Motor neuron (in vitro differentiated cells): ENCODE data around the gene STX2. TPM values are rescaled to one million over a fixed set of nuclear protein-coding genes. Genes with fewer than 3 reads are reported as not detected.
"Not testable (repeated sequence)": the region's sequence is repeated elsewhere in the genome, so short reads cannot be mapped to it uniquely, and the experiment has no call there.

Experiments
- ATAC-seq, 8 experiments: fragments of 200-7000 bp; cut with Tn5 transposase; replicated peaks in 6 of 8; 2 replicates each; pipeline ENCODE4 v1.8.0; 2021; ENCODE audit warnings: mild to moderate bottlenecking in 8 of 8, moderate library complexity in 8 of 8
- H3K27ac ChIP-seq, 2 donors: fragments of 250-450 bp; sonication (Bioruptor Pico); 2 replicates each; pipeline ENCODE4 v1.9.0; 2021; ENCODE audit warnings: antibody characterized with exemption in 2 of 2, mild to moderate bottlenecking in 2 of 2, moderate library complexity in 1 of 2
- H3K4me1 ChIP-seq, 2 donors: fragments of 250-450 bp; sonication (Bioruptor Pico); replicated peaks in 1 of 2; 2 replicates each; pipeline ENCODE4 v1.6.1; 2021; ENCODE audit warnings: antibody characterized with exemption in 2 of 2, mild to moderate bottlenecking in 2 of 2, moderate library complexity in 1 of 2
- H3K4me3 ChIP-seq, 5 donors: fragments of 250-450 bp; sonication (Bioruptor Pico); 2 replicates each; pipeline ENCODE4 v1.9.0; 2021; ENCODE audit warnings: antibody characterized with exemption in 5 of 5, mild to moderate bottlenecking in 5 of 5, moderate library complexity in 4 of 5
- WGBS, 10 experiments: fragments of 450-650 bp; shearing (Covaris generic); methylation state at CpG; one replicate each; pipeline ENCODE4 v1.0.0; 2022; 5-methylcytosine and 5-hydroxymethylcytosine counted together
- in situ Hi-C, 9 experiments: fragments of 400-800 bp; cut with MboI; loops; one replicate each; pipeline ENCODE4 v1.15.0; 2021; ENCODE audit warnings: low sequenced_read_pairs in 9 of 9, low pct_unique_long_range_greater_than_20kb in 2 of 9; ENCODE audit not compliant: unreplicated experiment in 9 of 9
- total RNA-seq, 8 experiments: library from RNA; unstranded; fragments of 300-600 nt; gene quantifications; 2 replicates each; pipeline versions ENCODE4 v1.2.3 to v1.2.4, GENCODE V29; 2022

STX2 gene
- total RNA-seq, 8 experiments from 2014 or later: 12.7 to 25.5 (median 19.2) TPM

- Histone ChIP-seq H3K27ac (no peak overlapping the region), H3K4me1 (no peaks in the 10 kb centered on the region), H3K4me3 (no peak overlapping the region)
- in situ Hi-C loops: no loop called here
- no peak for ATAC-seq
- 53 to 100% (median 88%) methylated on average over 1 to 6 of the region's 9 CpGs; no CpG with 5 or more reads in 2 of the 10 experiments for WGBS, 10 experiments
Measured at GRCh38 chr12:130860311-130860710, 21.3 kb upstream of the STX2 start.

GRCh38 chr12:130859161-130859560 is 20.1 kb upstream of the STX2 start:
- Histone ChIP-seq H3K4me3 (no peak overlapping the region), H3K27ac (no peak overlapping the region), H3K4me1 (no peaks in the 10 kb centered on the region)
- peak in 1 of 8 experiments; percentile 58 for ATAC-seq
- 78 to 100% (median 90%) methylated on average over 1 to 6 of the region's 6 CpGs; no CpG with 5 or more reads in 5 of the 10 experiments for WGBS, 10 experiments
- in situ Hi-C loops: no loop called here

- in situ Hi-C loops: no loop called here
- WGBS, 10 experiments: 30 to 100% (median 92%) methylated on average over 1 to 4 of the region's 4 CpGs; no CpG with 5 or more reads in 2 of the 10 experiments
- Histone ChIP-seq H3K4me1 (peaks cover 0 to 2% of the 10 kb centered on the region in 2 donors), H3K4me3 (no peak overlapping the region), H3K27ac (no peak overlapping the region)
- ATAC-seq: no peak
Measured at GRCh38 chr12:130858084-130858483, 19.0 kb upstream of the STX2 start.

DNA sequence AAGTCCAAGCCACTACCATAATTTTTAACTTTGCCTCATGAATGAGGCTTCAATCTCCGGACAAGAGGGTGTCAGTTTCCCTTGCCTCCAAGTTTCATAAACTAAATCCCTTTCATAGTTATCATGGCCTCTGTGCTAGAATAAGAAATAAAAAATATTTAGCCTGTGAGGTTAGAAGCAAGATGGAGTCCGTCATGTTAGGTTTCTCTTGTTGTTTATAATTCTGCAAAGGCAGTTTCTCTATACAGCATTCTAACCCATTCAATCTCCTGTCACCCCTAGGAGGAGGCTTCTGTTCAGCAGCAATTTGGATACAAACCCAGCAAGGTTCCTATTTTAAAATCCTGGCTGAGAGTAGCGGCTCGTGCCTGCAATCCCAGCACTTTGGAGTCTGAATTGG is 17.0 kb upstream of the STX2 start:
- H3K27ac ChIP-seq: no peak overlapping the region
- no peak overlapping the region for H3K4me3 ChIP-seq
- WGBS, 10 experiments: 29 to 88% (median 79%) methylated on average over 2 to 4 of the region's 4 CpGs; no CpG with 5 or more reads in 1 of the 10 experiments
- peaks cover 0 to 6% of the 10 kb centered on the region in 2 donors for H3K4me1 ChIP-seq
- no peak for ATAC-seq
- in situ Hi-C loops: no loop called here

GRCh38 chr12:130850418-130851021 is 11.5 kb upstream of the STX2 start:
- no peak for ATAC-seq
- in situ Hi-C loops: no loop called here
- peaks cover 12 to 20% of the 10 kb centered on the region in 2 donors for H3K4me1 ChIP-seq
- no peak overlapping the region for H3K4me3 ChIP-seq
- 13 to 100% (median 78%) methylated on average over 1 to 10 of the region's 12 CpGs; no CpG with 5 or more reads in 3 of the 10 experiments for WGBS, 10 experiments
- no peak overlapping the region for H3K27ac ChIP-seq

GRCh38 chr12:130849561-130850417 is 10.7 kb upstream of the STX2 start:
- WGBS, 10 experiments: 8 to 81% (median 52%) methylated on average over 2 to 7 of the region's 7 CpGs
- Histone ChIP-seq H3K4me3 (no peak overlapping the region), H3K4me1 (peaks cover 12 to 20% of the 10 kb centered on the region in 2 donors), H3K27ac (no peak overlapping the region)
- in situ Hi-C loops: no loop called here
- peak in 3 of 8 experiments; percentile 12 to 74 (median 57) for ATAC-seq

DNA sequence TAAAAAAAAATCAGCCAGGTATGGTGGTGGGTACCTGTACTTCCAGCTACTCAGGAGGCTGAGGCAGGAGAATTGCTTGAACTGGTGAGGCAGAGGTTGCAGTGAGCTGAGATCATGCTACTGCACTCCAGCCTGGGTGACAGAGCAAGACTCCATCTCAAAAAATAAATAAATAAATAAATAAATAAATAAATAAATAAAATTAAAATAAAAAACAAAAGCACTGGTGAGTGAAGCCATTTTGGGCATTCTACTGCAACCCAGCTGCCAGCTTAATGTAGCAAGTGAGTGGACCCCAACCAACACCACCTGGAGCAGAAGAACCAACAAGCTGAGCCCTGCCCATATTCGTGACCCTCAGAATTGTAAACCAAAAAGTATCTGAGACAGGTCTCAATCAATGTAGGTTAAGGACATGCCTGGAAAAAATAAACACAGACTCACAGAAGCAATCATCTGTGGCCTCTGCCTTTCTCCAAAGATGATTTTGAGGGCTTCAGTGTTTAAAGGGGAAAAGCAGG is 9.8 kb upstream of the STX2 start:
- ATAC-seq, in situ Hi-C loops, H3K4me3 ChIP-seq, H3K27ac ChIP-seq: not testable (repeated sequence)
- H3K4me1 ChIP-seq: peaks cover 12 to 20% of the 10 kb centered on the region in 2 donors
- 50 to 100% (median 86%) methylated on average over 1 of the region's 1 CpG; no CpG with 5 or more reads in 3 of the 10 experiments for WGBS, 10 experiments

DNA sequence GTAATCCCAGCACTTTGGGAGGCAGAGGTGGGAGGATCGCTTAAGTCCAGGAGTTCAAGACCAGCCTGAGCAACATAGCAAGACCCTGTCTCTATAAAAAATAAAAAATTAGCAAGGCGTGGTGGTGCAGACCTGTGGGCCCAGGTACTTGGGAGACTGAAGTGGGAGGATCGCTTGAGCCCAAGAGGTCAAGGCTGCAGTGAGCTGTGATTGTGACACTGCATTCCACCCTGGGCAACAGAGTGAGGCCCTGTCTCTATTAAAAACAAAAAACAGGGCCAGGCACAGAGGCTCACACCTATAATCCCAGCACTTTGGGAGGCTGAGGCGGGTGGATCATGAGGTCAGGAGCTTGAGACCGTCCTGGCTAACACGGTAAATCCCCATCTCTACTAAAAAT is 9.1 kb upstream of the STX2 start:
- H3K4me3 ChIP-seq, H3K27ac ChIP-seq, ATAC-seq, in situ Hi-C loops: not testable (repeated sequence)
- peaks cover 12 to 18% of the 10 kb centered on the region in 2 donors for H3K4me1 ChIP-seq
- 64 to 100% (median 91%) methylated on average over 1 to 4 of the region's 6 CpGs; no CpG with 5 or more reads in 3 of the 10 experiments for WGBS, 10 experiments

DNA sequence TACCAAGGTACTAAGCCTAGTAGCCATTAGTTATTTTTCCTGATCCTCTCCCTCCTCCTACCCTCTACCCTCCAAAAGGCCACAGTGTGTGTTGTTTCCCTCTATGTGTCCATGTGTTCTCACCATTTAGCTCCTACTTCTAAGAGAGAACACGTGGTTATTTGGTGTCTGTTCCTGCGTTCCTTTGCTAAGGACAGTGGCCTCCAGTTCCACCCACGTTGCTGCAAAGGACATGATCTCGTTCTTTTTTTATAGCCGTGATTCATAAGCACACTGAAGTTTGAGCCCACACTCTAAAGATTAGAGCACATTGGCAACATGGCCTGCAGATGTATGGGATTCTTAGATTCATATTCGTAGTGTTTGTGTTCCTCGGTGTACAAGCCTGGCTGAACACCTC is 8.1 kb upstream of the STX2 start:
- H3K4me3 ChIP-seq: no peak overlapping the region
- ATAC-seq: peak in 4 of 8 experiments; percentile 25 to 54 (median 37)
- peaks cover 12 to 14% of the 10 kb centered on the region in 2 donors for H3K4me1 ChIP-seq
- in situ Hi-C loops: no loop called here
- H3K27ac ChIP-seq: no peak overlapping the region
- WGBS, 10 experiments: 16 to 100% (median 75%) methylated on average over 1 to 5 of the region's 7 CpGs

DNA sequence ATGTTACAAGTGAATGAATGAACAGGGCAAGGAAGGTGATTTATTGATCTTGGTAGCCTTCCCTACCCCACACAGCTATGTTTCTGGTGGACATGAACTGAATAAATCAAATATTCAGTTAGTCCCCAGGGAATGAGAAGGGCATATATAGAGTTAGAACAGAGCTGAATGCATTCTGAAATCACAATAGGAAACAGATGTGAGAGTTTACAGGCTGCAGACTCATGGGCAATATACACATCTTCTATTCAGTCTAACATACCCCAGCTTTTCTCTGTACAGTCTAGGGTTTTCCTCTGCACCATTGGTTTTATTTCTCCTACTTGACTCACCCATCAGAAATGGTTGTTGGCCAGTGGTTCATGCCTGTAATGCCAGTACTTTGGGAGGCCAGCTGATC is 7.3 kb upstream of the STX2 start:
- no peak overlapping the region for H3K4me3 ChIP-seq
- peak; percentile 65 to 93 (median 82) for ATAC-seq
- in situ Hi-C loops: no loop called here
- H3K4me1 ChIP-seq: peaks cover 12 to 14% of the 10 kb centered on the region in 2 donors
- no peak overlapping the region for H3K27ac ChIP-seq

GRCh38 chr12:130839770-130840404 is 837 bp upstream of the STX2 start:
- Histone ChIP-seq H3K4me3 (peak overlapping the region in 1 of 5 donors; percentile 67), H3K4me1 (peaks cover 19 to 29% of the 10 kb centered on the region in 2 donors), H3K27ac (no peak overlapping the region)
- ATAC-seq: no peak
- 0 to 100% (median 57%) methylated on average over 1 to 10 of the region's 11 CpGs; no CpG with 5 or more reads in 2 of the 10 experiments for WGBS, 10 experiments
- in situ Hi-C loops: no loop called here

DNA sequence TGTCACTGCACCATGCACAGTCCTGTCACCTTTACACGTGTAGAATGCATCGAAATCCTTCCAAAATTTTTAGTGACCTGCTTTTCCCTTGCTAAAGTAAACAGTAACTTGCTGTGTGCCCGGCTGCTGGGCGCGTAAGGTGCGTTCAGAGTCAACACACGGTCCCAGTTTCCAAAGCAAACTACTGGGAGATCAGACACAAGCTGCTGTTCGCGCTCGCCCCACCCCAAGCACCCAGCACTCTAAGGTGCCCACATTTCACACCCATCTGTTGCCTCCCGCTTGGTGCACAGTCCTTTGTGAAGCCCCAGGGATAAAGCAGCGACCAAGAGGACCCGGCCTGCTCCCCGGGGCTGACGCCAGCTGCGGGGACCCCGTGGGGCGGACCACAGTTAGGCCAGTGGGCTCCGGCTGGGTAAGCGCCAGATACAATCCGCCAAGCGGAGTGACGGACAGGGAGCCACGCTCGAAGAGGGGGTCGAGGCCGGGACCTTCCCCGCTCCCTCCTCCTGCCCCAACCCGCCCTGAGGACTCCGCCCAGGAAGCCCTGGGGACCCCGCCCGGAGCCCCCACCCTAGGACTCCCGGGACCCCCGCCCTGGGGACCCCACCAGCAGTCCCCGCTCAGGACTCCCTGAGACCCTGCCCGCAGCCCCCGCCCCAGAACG is 633 bp downstream of the STX2 start:
- Histone ChIP-seq H3K4me3 (peak overlapping the region; percentile 57 to 70 (median 67)), H3K27ac (peak overlapping the region; percentile 73 to 81), H3K4me1 (peaks cover 21 to 31% of the 10 kb centered on the region in 2 donors)
- WGBS, 10 experiments: 0 to 23% (median 14%) methylated on average over 2 to 17 of the region's 38 CpGs; no CpG with 5 or more reads in 6 of the 10 experiments
- in situ Hi-C loops: no loop called here
- ATAC-seq: peak; percentile 16 to 53 (median 42)
